Left ventricle myocardium inferior (tissue), 1 donor: ENCODE data around the gene CCDC116. TPM values are rescaled to one million over a fixed set of nuclear protein-coding genes. Genes with fewer than 3 reads are reported as not detected.
"Not testable (repeated sequence)": the region's sequence is repeated elsewhere in the genome, so short reads cannot be mapped to it uniquely, and the experiment has no call there.

Experiments
- DNase-seq: peaks from one replicate; pipeline ENCODE4 v3.0.0-alpha.2; 2020
- H3K27ac ChIP-seq: fragments of 200-600 bp; replicated peaks from 2 replicates; pipeline ENCODE4 v1.8.0; 2021
- H3K27me3 ChIP-seq: fragments of 200-600 bp; 2 replicates; pipeline ENCODE4 v1.8.0; 2021; ENCODE audit warnings: low read depth
- H3K36me3 ChIP-seq: fragments of 200-600 bp; 2 replicates; pipeline ENCODE4 v1.8.0; 2021
- H3K4me1 ChIP-seq: fragments of 200-600 bp; 2 replicates; pipeline ENCODE4 v1.8.0; 2021
- H3K4me3 ChIP-seq: fragments of 200-600 bp; 2 replicates; pipeline ENCODE4 v1.8.0; 2021; ENCODE audit warnings: mild to moderate bottlenecking, moderate library complexity
- H3K9me3 ChIP-seq: fragments of 200-600 bp; replicated peaks from 2 replicates; pipeline ENCODE4 v1.8.0; 2021
- intact Hi-C: fragments of 100-400 bp; cut with micrococcal nuclease; formaldehyde crosslinking; loops from one replicate; pipeline ENCODE4 v1.11.0; 2022
- total RNA-seq: library from RNA; stranded (reverse); fragmentation: NEBNext Ultra II Directional; extraction: Animal tissue kit (Norgen Biotek cat#: 25700); gene quantifications from one replicate; pipeline ENCODE4 v1.2.1, GENCODE V29; 2021
- TF ChIP-seq, protein P1 (sequence below): fragments of 200-600 bp; IDR thresholded peaks from 2 replicates; pipeline ENCODE4 v1.8.0; 2021; ENCODE audit warnings: antibody characterized with exemption, mild to moderate bottlenecking, borderline replicate concordance
- donor health status: DM: no; HTN: yes; CAD: no; lungs with severe emphysema.

CCDC116 gene
- total RNA-seq, 1 donor from 2014 or later: 0.11 TPM

DNA sequence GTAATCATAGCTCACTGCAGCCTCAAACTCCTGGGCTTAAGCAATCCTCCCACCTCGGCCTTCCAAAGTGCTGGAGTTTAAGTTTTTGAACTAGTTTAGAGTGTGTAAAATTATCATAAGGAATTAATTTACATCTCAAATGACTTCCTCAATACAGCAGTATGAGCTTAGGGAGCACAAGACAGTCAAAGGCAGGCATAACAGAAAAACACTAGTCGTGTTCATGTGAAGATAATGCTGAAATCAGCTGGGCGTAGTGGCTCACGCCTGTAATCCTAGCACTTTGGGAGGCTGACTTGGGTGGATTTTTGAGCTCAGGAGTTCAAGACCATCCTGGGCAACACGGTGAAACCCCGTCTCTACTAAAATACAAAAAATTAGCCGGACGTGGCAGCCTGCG is 28.6 kb upstream of the CCDC116 start:
- no peaks in the 10 kb centered on the region for H3K9me3 ChIP-seq
- H3K27ac ChIP-seq: no peak overlapping the region
- H3K4me3 ChIP-seq: no peak overlapping the region
- no peaks in the 10 kb centered on the region for H3K36me3 ChIP-seq
- DNase-seq: no peak
- intact Hi-C loops: no loop called here
- TF ChIP-seq, protein P1, sequence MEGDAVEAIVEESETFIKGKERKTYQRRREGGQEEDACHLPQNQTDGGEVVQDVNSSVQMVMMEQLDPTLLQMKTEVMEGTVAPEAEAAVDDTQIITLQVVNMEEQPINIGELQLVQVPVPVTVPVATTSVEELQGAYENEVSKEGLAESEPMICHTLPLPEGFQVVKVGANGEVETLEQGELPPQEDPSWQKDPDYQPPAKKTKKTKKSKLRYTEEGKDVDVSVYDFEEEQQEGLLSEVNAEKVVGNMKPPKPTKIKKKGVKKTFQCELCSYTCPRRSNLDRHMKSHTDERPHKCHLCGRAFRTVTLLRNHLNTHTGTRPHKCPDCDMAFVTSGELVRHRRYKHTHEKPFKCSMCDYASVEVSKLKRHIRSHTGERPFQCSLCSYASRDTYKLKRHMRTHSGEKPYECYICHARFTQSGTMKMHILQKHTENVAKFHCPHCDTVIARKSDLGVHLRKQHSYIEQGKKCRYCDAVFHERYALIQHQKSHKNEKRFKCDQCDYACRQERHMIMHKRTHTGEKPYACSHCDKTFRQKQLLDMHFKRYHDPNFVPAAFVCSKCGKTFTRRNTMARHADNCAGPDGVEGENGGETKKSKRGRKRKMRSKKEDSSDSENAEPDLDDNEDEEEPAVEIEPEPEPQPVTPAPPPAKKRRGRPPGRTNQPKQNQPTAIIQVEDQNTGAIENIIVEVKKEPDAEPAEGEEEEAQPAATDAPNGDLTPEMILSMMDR: no peak
- H3K27me3 ChIP-seq: no peaks in the 10 kb centered on the region
- peaks cover 32% of the 10 kb centered on the region for H3K4me1 ChIP-seq

DNA sequence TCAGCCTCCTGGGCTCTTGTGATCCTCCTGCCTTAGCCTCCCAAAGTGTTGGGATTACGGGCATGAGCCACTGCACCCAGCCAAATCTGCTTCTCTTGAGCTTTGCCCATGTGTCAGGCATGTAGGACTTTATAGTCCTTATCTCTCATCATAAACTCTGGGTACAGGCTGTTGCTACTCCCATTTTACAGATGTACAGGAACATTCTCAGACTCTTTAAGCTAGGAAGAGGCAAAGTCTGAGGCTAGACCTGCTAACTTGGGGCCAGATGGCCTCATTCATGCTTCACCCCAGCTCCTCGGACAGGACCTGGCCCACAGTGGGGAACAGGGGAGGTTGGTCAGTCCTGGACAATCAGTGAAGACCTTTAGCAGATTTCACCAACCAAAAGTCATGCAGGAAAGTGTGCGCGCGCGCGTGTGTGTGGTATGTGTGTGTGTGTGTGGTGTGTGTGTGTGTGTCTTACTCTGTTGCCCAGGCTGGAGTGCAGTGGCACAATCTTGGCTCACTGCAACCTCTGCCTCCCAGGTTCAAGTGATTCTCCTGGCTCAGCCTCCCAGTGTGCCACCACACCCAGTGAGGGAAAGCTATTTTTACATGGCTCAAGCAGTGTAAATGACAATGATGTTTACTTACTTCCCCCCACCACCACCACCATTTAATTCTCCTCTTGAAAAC is 26.5 kb upstream of the CCDC116 start:
- no peaks in the 10 kb centered on the region for H3K27me3 ChIP-seq
- intact Hi-C loops: no loop called here
- TF ChIP-seq, protein P1: no peak
- H3K4me3 ChIP-seq: no peak overlapping the region
- H3K4me1 ChIP-seq: peaks cover 31% of the 10 kb centered on the region
- H3K9me3 ChIP-seq: no peaks in the 10 kb centered on the region
- DNase-seq: no peak
- no peak overlapping the region for H3K27ac ChIP-seq
- peaks cover 6% of the 10 kb centered on the region for H3K36me3 ChIP-seq

DNA sequence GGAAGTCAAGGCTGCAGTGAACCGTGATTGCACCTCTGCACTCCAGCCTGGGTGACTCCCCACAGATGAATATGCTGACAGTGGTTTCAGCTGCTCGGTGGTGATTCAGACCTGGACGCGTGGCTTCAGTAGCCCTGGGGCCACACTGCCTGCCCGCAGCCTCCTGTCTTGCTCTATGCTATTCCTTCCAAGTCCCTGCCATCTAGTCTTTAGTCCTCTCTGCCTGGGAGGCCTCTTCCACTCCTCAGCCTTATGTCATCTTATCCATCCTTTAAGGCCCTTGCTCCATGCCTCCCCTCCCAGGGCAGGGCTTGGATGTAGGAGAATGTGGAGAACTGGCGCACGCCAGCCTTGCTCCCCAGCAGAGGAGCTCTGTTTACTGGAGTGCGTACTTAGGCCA is 25.8 kb upstream of the CCDC116 start:
- peaks cover 13% of the 10 kb centered on the region for H3K36me3 ChIP-seq
- H3K9me3 ChIP-seq: no peaks in the 10 kb centered on the region
- DNase-seq: no peak
- H3K27ac ChIP-seq: no peak overlapping the region
- peaks cover 31% of the 10 kb centered on the region for H3K4me1 ChIP-seq
- intact Hi-C loops: no loop called here
- H3K4me3 ChIP-seq: no peak overlapping the region
- TF ChIP-seq, protein P1: no peak
- H3K27me3 ChIP-seq: no peaks in the 10 kb centered on the region

DNA sequence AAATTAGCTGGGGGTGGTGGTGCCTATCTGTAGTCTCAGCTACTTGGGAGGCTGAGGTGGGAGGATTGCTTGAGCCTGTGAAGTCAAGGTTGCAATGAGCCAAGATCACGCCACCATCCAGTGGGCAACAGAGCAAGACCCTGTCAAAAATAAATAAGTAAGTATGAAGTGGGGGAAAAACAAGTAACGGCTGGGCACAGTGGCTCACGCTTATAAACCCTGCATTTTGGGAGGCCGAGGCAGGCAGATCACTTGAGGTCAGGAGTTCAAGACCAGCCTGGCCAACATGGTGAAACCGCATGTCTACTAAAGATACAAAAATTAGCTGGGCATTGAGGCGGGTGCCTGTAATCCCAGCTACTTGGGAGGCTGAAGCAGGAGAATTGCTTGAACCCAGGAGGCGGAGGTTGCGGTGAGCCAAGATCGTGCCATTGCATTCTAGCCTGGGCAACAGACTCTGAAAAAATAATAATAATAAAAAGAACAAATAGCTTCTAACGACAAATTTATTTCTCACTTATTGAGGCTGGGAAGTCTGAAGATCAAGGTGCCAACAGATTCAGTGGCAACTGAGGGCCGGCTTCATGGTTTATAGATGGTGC is 22.9 kb upstream of the CCDC116 start:
- H3K27ac ChIP-seq, intact Hi-C loops, H3K27me3 ChIP-seq, H3K4me3 ChIP-seq, H3K9me3 ChIP-seq, DNase-seq: not testable (repeated sequence)
- Histone ChIP-seq H3K36me3 (peaks cover 39% of the 10 kb centered on the region), H3K4me1 (peaks cover 21% of the 10 kb centered on the region)

GRCh38 chr22:21611210-21611977 is 21.2 kb upstream of the CCDC116 start:
- H3K4me1 ChIP-seq: peaks cover 27% of the 10 kb centered on the region
- DNase-seq: no peak
- H3K27me3 ChIP-seq: no peaks in the 10 kb centered on the region
- H3K4me3 ChIP-seq: no peak overlapping the region
- no peaks in the 10 kb centered on the region for H3K9me3 ChIP-seq
- peaks cover 47% of the 10 kb centered on the region for H3K36me3 ChIP-seq
- TF ChIP-seq, protein P1: no peak
- intact Hi-C loops: no loop called here
- no peak overlapping the region for H3K27ac ChIP-seq

DNA sequence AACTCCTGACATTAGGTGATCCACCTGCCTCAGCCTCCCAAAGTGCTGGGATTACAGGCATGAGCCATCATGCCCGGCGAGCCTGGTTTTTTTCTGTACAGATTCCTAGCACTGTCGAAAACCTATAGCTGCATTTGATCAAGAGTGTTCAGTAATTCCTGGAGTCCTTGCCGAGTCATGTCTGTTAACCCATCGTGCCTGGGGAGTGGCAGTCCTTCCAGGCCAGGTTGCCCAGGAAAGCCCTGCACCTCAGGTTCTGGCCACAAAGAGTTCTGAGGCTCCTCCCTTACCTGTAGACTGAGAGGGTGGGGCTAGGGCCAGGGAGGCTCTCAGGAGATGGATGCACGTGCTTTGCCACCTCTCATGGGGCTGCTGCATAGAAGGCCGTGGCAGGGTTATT is 19.7 kb upstream of the CCDC116 start:
- Histone ChIP-seq H3K27ac (no peak overlapping the region), H3K36me3 (peaks cover 47% of the 10 kb centered on the region), H3K27me3 (no peaks in the 10 kb centered on the region), H3K9me3 (no peaks in the 10 kb centered on the region), H3K4me3 (no peak overlapping the region), H3K4me1 (peaks cover 12% of the 10 kb centered on the region)
- intact Hi-C loops: no loop called here
- TF ChIP-seq, protein P1: no peak
- DNase-seq: no peak
